OCI-LY1 (cell line): ENCODE results near the gene AAK1.

Experiments
- EZH2 ChIP-seq: fragments of 200-600 bp; sonication (generic), shearing (Covaris generic); IDR thresholded peaks from 2 replicates; pipeline ENCODE4 v1.8.0; 2017; ENCODE audit warnings: borderline replicate concordance, mixed run types, mild to moderate bottlenecking, antibody characterized with exemption, low read length, moderate library complexity, mixed read lengths
- TF ChIP-seq, protein P1 (sequence below): fragments of 200-600 bp; sonication (generic), shearing (Covaris generic); IDR thresholded peaks from 2 replicates; pipeline ENCODE4 v1.5.1; 2017; ENCODE audit warnings: mild to moderate bottlenecking, antibody characterized with exemption, low read length, moderate library complexity, mixed read lengths

GRCh38 chr2:69585855-69586555, 57.5 kb downstream of the AAK1 start:
- TF ChIP-seq, protein P1, sequence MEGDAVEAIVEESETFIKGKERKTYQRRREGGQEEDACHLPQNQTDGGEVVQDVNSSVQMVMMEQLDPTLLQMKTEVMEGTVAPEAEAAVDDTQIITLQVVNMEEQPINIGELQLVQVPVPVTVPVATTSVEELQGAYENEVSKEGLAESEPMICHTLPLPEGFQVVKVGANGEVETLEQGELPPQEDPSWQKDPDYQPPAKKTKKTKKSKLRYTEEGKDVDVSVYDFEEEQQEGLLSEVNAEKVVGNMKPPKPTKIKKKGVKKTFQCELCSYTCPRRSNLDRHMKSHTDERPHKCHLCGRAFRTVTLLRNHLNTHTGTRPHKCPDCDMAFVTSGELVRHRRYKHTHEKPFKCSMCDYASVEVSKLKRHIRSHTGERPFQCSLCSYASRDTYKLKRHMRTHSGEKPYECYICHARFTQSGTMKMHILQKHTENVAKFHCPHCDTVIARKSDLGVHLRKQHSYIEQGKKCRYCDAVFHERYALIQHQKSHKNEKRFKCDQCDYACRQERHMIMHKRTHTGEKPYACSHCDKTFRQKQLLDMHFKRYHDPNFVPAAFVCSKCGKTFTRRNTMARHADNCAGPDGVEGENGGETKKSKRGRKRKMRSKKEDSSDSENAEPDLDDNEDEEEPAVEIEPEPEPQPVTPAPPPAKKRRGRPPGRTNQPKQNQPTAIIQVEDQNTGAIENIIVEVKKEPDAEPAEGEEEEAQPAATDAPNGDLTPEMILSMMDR, result no peak
- no peak for TF ChIP-seq EZH2
